ENCODE measurements around the gene CTNNAL1.
"Not testable (repeated sequence)": the region's sequence is repeated elsewhere in the genome, so short reads cannot be mapped to it uniquely, and the experiment has no call there.

Gene CTNNAL1

GRCh38 chr9:108980893-108981292, 32.4 kb downstream of the CTNNAL1 start:
- no peak for DNase-seq

GRCh38 chr9:108978205-108978604, 35.1 kb downstream of the CTNNAL1 start:
- DNase-seq, result no peak

- no peak for DNase-seq
These were observed 39.4 kb downstream of the CTNNAL1 start for GRCh38 chr9:108973895-108974294.

GRCh38 chr9:108972626-108973209, 40.6 kb downstream of the CTNNAL1 start:
- no peak for DNase-seq

DNA sequence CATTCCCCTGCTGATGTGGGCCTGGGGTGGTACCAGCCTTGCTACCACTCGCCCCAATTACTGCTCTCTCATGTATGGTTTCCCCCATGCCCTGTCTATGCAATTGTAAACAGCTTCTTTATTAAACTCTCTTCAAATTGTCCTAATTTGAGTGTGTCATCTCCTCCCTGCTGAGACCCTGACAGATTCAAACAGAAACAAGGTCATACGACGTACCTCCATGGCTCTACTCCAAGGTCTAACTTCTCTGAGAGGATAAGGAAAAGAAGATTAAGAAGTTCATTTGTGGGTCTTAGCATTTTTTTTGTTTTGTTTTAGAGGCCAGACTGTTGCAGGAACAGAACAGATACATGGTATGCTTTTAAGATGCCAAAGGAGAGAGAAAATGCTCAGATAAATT, 41.1 kb downstream of the CTNNAL1 start:
- no peak for DNase-seq

GRCh38 chr9:108971392-108971791, 41.9 kb downstream of the CTNNAL1 start:
- not testable (repeated sequence) for DNase-seq

- DNase-seq, result no peak
These were observed 45.4 kb downstream of the CTNNAL1 start for GRCh38 chr9:108967916-108968315.

DNA sequence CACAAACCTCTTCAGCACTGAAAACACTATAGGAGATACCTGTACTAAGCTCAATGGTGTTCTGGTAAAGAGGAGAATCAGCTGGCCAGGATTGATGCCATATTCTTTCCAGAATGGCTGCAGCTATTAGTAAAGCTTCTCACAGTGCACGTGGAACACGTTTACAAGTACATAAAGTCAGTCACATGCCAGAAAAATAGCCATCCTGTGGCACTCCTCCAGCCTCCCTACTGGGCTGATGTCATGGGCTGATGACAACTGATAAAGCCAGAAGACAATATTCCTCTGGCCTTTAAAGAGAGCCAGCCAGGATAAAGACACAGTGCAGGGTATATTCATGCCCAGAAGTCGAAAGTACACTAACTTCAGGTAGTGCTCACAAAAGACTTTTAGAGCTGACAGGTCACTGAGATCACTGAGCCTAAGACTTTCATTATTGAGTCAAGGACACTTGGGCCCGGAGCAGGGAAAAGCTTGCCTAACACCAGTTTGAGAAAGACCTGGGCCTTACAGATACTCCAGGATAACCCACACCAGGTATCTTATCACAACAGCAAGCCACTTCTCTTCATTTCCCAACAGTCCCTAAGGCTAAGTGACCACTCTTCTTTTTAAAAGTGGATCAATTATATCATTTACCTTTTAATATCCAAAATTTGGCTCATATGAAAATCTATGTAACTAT, 49.7 kb downstream of the CTNNAL1 start:
- no peak for DNase-seq

GRCh38 chr9:108961151-108961550, 52.1 kb downstream of the CTNNAL1 start:
- DNase-seq, result no peak

GRCh38 chr9:108960331-108960730, 53.0 kb downstream of the CTNNAL1 start:
- DNase-seq, result no peak

GRCh38 chr9:108956631-108957026, 56.7 kb downstream of the CTNNAL1 start:
- DNase-seq, result no peak

GRCh38 chr9:108956022-108956630, 57.2 kb downstream of the CTNNAL1 start:
- no peak for DNase-seq

DNA sequence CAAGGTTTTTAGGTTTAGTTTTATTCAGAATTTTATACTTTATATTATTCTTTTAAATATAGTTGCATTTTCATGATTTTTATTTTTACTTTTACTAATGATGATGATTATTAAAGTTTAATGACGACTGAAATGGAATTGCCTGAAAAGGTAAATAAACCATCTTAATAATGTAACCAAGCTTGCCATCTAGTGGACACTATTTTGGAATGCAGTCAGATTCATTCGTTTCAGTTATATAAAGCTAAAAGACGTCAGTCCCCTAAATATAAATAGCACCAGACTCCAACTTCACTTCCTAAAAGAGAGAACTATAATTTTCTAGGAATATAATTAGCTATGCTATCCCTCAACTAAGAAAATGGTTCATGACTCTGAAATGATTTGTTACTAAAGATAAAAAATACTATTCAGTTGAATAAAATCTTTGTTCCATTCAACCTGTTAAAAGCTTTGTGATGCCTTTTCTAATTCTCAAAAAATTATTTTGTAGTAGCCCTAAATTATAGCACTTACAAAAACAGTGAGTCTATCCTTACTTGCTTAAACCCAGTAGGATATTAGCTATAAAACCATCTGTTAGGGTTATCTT, 59.2 kb downstream of the CTNNAL1 start:
- DNase-seq, result no peak

- no peak for DNase-seq
These were observed 61.7 kb downstream of the CTNNAL1 start for GRCh38 chr9:108951578-108951977.

DNA sequence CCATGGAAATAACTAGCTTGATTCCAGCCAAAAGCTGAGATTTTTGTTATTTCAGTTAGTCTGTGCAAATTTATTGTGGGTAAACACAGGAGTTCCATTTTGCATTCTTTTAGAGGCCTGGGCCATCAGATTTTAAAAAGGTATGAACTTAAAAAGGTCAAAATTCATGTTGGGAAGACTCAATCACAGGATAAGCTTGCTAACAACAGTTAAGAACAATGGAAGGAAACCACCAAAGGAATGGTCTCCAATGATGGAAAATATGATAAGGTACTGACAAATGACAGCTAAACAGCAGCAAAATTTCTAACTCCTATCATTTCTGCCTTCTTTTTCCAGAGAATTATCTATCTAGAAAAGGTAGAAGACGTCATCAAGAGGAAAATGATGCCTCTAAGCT, 63.1 kb downstream of the CTNNAL1 start:
- no peak for DNase-seq

DNA sequence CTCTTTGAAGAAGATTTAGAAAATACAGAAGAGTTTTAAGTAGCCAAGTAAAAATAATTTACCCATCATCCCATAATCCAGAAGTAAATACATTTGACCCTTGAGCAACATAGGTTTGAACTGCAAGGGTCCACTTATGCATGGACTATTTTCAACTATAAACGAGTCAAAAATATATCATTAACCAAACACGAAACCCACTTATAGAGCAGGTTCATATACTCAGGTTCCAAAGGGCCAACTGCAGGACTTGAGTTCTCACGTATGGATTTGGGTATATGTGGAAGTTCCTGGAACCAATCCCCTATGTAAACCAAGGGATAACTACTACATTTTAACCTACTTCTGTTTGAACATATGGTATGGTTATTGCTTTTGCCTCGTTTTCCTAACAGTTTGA, 73.3 kb downstream of the CTNNAL1 start:
- DNase-seq, result no peak

- no peak for DNase-seq
These were observed 75.6 kb downstream of the CTNNAL1 start for GRCh38 chr9:108937561-108938305.

- peak; percentile 88 for DNase-seq
These were observed 78.9 kb downstream of the CTNNAL1 start, which contains the start of gene ABITRAM for GRCh38 chr9:108934323-108934893. Gene ABITRAM, plus strand, starts transcription at chr9:108934400. Its CDS starts 87 bp downstream, at chr9:108934487.

DNA sequence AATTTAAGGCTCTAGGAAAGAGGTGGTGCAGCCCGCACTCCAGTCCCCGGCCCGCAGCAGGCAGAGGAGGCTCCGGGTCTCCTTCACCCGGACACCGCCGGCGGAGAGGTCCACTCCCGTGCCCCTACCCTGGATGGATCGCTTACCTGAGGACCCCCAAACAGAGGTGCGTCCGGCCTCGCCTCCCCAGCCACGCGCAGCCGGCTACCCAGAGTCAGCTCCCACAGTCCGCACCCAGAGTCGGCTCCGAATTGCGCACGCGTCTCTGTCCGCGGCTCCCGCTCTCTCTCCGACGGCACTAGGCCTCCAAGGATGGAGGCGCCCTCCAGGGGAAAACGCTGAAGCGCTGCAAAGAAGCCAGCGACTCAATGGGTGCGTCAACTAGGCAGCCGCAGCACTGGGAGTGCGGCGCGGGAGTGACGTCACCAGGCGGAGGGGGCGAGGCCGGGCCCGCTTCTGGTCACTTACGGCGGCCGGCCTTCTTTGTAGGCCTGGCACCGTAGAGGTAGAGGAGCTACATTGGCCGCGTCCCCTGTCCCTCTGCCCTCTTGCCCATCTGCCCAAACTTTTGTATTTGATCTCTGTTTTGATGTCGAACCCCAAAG, 79.5 kb downstream of the CTNNAL1 start, which contains the start of gene ELP1:
Gene ELP1, minus strand, starts transcription at position 407 of the 605 bp plus-strand sequence. CDS start 2,978 bp downstream, outside the sequence.
- DNase-seq, result peak; percentile 94

- DNase-seq, result no peak
These were observed 80.0 kb downstream of the CTNNAL1 start for GRCh38 chr9:108933231-108933717.

DNA sequence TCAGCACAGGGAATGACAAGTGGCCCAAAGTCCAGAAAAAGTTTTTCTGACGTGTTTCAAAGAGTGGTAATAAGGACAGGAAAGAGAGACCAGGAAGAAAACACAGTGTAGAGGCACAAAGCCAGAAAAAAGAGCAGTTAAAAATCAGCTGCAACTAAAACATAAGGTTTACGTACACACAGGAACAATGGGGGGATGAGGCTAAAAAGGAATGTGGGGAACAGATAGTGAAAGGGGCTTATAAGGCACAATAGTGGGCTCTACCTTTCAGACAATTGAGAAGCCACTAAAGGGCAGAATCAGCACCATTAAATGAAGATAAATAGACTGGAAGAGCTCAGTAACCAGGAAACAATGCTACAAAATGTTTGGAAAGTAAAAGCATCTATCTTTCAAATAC, 84.9 kb downstream of the CTNNAL1 start:
- no peak for DNase-seq

GRCh38 chr9:108924466-108924865, 88.8 kb downstream of the CTNNAL1 start:
- no peak for DNase-seq

Data from CD4-positive, alpha-beta T cell treated with Interleukin-17A for 4 hours (primary cell).